ENCODE measurements around the gene RPS6KA2.
"Not testable (repeated sequence)": the region's sequence is repeated elsewhere in the genome, so short reads cannot be mapped to it uniquely, and the experiment has no call there.

RPS6KA2 gene

DNA sequence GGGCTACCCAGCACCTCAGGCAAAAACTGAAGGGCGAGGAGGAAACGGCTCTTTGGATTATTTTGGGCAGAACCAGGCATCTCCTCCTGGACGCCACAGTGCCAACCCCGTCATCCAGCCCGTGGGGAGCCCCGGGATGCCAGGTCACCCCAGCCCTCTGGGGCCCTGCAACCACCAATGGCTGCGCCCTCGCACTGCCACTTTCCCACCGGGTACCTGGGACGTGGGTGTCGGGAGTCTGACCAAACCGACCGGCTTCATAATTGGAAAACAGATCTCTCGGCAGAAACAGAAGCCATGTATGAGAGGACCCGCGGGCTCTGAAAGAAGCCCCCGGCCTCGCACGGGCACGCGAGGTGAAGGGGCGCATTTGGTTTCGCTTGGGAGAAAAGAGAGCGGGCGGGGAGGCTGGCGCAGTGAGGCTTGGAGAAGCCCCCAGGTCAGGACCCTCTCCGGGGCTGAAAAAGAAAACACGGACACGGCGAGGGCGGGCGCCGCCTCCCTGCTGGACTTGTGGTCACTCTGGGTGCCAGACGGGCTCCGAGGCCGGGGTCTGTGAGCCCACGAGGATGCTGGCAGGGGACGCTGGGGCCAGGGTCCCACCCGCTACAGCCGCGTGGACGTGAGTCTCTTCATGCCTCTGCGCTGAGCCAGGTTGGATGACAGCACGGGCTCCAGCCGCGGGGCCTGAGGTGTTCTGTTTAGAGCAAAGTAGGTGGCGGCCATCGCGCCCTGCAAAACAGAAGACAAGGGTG is 214.7 kb downstream of the RPS6KA2 start:
- no peak for DNase-seq

DNA sequence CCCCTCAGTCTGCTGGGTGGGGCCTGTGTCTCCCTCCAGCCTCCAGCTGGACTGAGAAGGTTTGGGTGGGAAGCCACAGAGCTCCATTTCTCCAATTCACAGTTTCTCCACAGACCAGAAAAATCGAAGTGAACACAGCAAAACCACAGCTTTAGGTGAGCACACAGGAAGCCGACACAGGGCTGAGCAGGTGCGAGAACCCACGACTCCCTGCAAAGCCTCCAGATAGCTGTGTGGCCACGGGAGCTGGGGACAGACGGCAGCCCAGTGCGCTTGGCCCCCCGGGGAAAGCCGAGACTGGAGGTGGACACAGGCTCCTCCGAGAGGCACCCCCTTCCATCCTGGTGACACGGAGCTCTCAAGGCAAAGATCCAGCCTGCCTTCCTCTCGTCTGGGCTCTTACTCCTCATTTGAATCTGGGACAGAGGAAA is 215.3 kb downstream of the RPS6KA2 start:
- peak; percentile 53 for DNase-seq

DNA sequence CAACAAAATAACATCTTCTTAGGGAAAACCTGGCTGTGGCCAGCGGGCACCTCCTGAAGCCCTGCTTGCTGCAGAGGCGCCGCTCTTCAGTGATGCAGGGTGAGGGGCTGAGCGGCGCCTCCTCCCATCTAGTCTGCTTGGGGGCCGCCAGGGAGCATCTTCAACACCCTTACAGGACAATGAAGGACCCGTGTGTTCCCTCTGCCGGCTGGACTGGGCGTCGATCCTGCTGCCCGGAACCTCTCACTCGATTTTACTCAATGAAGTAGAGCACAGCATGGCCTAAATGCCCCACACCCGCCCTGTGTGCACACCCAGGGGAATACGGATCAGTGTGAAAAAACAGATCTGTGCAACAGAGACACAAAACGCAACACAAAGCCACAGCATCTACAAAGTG is 215.8 kb downstream of the RPS6KA2 start:
- peak; percentile 19 for DNase-seq

DNA sequence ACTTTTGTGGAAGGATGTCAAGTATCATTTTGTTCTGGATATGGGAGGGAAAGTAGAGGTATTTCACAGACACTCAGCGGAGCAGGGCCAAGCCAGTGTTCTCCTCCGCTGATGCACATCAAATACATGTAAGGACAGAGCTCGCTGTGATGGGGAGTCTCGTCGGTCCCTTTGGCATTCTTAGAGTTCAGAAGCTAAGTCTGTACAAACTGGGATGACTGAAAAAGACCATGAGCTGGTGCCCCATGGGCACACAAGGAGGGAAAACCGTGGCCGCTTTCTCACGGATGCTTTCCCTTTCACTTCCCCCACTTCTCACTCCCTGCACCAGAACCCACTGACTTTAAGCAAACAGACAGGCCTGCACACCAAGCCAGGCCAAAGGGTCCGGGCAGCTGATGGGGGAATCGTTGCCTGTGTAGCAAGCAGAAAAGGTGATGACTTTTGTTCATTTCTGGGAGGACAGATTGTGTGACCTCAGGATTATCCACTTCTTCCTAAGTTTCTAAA is 216.6 kb downstream of the RPS6KA2 start:
- no peak for DNase-seq

DNA sequence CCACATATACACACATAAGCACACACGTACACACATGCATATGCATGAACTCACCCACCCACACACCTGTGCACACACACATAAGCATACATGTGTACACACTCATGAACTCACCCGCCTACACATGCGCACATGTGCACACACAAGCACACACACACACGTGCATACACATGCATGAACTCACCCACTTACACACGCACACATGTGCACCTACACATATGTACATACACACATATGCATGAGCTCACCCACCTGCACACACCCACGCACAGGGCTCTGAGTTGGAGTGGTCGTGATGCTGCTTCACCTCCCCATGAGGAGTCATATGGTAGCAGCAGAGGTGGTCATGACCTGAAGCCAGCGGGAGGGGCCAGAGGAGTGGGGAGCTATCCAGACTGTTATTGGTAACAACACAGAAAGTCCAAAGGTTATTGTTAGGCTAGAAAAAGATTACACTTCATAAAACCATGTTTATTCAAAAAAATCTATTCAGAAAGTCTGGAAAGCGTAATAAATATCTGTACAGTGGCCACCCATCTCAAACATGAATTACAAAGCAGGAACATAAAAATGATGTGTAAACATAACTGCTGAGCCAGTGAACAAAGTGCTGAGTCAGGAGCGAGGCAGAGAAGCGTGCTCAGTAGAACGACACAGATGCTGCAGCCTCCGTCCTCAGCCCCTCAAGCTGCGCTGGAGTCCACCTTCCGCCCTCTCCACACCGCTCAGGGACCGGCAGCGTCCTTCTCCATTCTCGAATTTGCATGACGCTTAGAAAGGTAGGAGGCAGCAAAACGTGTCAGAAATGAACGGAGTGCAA is 217.9 kb downstream of the RPS6KA2 start:
- no peak for DNase-seq

GRCh38 chr6:166406197-166406596 is 220.9 kb downstream of the RPS6KA2 start:
- DNase-seq, result no peak

GRCh38 chr6:166405386-166405785 is 221.7 kb downstream of the RPS6KA2 start:
- no peak for DNase-seq

GRCh38 chr6:166402582-166403277 is 224.3 kb downstream of the RPS6KA2 start:
- DNase-seq, result no peak

DNA sequence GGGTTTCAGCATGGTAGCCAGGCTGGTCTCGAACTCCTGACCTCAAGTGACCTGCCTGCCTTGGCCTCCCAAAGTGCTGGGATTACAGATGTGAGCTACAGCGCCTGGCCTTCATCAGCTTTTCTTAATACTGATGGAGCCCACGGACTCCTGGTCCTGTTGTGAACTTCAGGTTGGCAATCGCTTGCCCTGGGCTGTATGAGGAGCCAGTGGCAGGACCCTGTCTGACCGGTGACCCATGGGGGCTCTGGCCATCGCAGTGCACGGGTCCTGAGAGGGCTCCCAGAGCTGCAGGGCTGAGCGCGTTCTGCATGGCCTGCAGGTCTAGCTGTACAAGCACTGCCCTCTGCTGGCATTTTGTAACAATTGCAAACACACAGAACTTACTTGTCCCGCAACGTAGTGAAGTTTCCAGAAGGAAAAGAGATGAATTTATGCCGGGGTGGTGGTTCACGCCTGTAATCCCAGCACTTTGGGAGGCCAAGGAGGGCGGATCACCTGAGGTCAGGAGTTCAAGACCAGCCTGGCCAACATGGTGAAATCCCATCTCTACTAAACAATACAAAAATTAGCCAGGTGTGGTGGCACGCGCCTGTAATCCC is 226.3 kb downstream of the RPS6KA2 start:
- peak; percentile 57 for DNase-seq

DNA sequence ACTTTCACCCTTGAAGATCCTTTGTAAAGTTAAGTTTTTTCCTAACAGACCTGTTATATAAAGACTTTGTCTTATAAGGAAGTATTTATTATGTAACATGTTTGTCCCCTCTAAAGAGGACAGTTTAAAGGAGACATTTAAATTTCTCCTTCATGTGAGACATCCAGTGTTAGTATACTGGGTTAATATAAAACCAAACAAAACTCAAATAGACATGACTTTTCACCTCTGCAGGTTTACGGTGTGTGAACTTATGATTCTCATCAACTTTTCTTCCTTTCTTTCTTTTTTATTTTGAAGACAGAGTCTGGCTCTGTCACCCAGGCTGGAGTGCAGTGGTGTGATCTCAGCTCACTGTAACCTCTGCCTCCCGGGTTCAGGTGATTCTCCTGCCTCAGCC is 226.9 kb downstream of the RPS6KA2 start:
- no peak for DNase-seq

DNA sequence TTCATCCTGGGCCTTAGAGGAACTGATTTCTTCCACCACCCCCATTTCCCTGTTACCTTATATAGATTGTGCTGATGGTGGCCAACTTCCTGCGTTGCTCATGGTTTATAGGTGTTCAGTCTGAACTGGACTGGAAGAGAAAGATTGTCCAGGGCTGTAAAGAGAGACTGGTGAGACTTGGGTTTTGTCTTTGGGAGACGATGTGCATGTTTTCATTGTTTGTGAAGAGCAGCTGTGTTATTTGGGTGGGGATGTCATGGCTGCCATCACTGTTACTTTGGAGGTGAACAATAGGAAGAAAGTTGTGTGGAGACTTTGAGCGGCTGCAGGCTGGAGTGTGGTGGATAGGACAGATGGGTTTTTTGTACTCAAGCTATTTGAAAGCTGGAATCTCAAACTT is 228.7 kb downstream of the RPS6KA2 start:
- no peak for DNase-seq

DNA sequence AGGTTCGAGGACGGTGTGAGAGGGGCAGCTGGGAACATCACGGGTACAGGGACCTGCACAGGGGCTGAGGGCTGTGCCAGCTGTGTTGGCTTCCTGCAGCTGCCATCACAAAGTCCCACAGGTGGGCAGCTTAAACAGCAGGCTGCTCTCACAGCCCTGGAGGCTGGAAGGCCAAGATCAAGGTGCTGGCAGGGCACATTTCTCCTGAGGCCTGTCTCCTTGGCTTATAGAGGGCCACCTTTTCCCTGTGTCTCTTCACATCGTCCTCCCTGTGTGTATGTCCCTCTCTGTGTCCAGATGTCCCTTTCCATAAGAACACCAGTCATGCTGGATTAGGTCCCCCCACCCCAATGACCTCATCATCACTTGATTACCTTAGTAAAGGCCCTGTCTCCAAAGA is 229.2 kb downstream of the RPS6KA2 start:
- no peak for DNase-seq

DNA sequence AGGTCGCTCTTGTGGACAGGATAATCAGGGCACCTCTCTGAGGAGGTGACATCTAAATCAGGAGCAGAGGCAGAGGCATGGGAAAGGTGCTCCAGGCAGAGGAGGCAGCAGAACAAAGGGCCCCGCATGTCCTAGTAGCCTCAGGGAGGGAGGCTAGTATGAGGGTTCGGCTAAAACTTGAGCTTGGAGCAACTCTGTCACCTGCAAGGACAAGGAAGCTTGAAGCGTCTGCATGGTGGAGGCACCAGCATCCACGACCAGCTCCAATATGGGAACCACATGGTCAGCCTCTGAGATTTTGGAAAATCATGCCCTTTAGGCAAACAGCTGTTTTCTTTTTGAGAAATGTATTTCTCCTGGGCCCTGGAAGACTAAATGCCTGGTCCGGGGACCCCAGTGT is 231.3 kb downstream of the RPS6KA2 start:
- no peak for DNase-seq

GRCh38 chr6:166395351-166395750 is 231.7 kb downstream of the RPS6KA2 start:
- no peak for DNase-seq

DNA sequence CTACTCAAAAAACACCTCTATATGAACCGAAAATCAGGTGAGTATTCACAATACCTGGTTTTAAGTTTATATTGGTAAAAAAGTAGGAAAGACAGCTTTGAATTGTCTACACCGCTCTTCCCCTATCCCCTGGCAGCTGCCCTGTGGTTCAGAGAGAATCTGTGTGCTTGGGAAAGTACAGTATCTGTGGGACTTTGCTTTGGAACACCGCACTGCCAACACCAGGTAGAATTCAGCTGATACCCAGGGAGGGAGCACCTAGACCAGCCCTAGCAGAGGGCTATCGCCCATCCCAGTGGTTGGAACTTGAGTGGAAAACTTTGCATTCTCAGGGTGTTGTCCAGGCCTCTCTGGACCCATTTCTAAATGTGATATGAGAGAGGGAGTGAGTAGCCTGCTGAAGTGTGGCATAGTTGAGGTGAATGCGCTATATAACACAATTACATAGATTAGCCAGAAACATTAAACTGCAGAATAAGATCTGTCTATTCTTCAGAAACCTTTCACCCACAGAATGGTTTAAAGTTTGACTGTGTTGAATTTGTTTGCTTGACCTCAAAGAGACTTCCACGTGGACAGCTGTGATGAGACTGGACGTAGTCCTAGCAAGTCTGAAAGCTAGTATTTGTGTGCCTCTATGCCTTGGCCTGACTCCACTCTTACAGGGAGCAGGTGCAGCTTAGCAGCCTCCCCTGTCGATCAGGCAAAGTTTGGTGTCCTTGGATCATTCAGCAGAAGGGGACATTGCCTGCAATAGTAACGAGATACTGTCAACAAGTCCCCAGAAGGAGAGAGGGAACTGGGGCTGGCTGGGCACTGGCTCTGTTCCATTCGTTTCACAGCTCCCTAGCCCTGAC is 232.8 kb downstream of the RPS6KA2 start:
- no peak for DNase-seq

DNA sequence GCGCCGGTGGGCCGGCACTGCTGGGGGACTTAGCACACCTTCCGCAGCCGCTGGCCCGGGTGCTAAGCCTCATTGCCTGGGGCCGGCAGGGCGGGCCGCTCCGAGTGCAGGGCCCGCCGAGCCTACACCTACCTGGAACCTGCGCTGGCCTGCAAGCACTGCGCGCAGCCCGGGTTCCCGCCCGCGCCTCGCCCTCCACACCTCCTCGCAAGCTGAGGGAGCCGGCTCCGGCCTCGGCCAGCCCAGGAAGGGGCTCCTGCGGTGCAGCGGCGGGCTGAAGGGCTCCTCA is 233.6 kb downstream of the RPS6KA2 start:
- DNase-seq, result no peak

GRCh38 chr6:166392755-166393534 is 234.1 kb downstream of the RPS6KA2 start:
- DNase-seq, result not testable (repeated sequence)

GRCh38 chr6:166389119-166389518 is 237.9 kb downstream of the RPS6KA2 start:
- DNase-seq, result no peak

- DNase-seq, result no peak
Measured at GRCh38 chr6:166388290-166389004, 238.6 kb downstream of the RPS6KA2 start.

DNA sequence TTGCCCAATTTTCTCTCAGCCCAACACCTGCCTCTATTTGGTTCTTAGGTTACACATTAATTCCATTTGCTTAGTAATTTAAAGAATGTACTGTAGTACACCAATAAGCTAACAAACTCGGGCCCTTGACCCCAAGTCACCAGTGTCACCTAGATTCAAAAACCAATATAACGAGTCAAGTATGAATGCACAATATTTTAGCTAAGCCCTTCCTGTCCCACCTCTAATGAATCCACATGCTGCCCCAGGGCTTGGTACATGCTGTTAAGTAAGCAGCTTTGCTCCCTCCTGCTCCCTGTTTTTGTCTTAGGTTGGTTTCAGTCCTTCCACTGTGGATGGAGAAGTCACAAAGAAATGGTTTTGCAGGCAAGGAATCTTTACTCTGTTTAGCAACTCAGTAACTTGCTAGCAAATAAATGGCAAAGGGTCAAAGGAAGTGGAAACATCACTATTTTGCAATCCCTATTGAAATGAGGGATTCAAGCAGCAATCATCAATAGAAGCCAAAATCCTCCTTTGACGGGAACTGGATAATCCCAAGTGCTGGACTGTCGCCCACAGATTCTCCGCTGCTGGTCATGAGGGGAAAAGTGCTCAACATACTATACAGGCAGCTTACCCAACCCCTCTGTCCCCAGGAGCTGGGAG is 239.3 kb downstream of the RPS6KA2 start:
- no peak for DNase-seq
